ENCODE measurements around the gene CNKSR3. TPM values are rescaled to one million over a fixed set of nuclear protein-coding genes. Genes with fewer than 3 reads are reported as not detected.

Gene CNKSR3
- total RNA-seq, 2 donors from 2014 or later: 13.0 to 14.3 TPM

DNA sequence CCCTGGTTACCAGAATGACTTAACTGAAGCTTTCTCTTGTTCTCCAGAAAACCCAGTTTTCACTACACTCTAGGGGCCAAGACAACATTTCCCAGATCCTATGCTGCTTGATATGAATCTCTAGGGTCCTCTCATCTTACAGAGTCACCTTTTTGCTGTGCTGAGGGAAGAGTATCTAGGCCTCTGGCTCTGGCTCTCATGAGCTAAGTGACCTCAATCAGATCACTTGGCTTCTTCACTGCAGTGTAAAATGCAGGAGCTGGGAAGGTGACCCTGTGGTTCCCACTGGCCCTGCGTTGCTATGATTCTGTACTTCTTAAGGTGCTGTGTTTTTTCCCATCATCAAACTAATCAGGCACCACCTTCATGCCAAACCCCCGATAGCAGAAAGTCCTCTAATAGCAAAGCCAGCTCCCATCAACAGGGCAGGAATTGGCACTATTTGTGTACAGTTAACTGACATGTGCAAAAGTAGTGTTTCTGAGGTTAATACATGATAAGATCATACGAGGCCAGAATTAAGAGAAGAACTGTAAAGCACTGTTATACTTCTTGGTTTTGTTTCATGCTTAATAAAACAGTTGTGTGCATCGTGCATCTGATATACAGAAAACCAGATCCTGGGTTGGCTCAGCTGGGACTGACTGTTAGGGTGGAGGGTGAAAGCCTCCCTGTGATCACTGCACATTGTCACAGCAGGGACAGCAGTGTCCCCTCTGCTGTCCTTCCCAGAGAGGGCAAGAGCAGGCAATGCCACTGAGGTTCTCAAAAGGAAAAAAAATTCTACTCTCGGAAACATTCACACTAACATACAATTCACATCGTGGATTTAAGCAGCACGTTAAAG is 46.7 kb downstream of the CNKSR3 start:
- intact Hi-C loops (cut with DNase I): no loop called here
- DNase-seq (ENCODE audit: low spot score): no peak

DNA sequence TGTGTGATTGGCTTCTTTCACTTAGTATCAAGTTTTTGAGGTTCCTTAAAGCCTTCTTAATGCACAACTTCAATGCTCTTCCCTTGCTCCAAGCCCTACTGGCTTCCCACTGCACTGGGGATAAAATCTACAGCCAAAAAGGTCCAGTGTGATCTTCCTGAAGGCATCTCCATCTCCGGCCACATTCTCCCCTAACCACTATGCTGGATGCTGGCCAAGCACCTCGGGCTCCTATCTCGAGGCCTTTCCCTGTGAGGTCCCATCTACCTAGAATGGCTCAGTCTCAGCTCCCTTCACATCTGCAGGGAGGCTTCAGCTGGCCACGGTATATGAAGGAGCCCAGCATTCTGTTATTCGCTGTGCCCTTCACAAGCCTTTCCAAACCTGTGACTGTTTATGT is 48.1 kb downstream of the CNKSR3 start:
- no peak for DNase-seq (ENCODE audit: low spot score)
- intact Hi-C loops (cut with DNase I): no loop called here

DNA sequence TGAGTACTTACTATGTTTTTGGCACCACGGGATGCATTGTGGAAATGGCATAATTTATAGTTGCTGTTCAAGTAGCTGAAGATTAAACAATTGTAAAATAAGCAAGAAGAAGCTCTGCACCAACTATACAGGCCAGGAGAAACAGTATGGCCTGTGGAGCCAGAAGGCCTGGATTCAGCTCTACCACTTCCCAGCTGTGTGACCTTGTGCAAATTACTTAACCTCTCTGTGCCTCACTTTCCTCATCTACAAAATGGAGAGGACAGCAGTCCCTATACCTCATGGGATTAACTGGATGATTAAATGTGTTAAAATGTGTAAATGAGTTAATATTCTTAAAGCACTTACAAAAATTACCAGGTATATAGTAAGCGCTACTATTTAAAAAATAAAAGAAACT is 49.1 kb downstream of the CNKSR3 start:
- intact Hi-C loops (cut with DNase I): no loop called here
- DNase-seq (ENCODE audit: low spot score): no peak

- DNase-seq (ENCODE audit: low spot score): no peak
- intact Hi-C loops (cut with DNase I): no loop called here
Observed at GRCh38 chr6:154460306-154461071, 50.0 kb downstream of the CNKSR3 start.

DNA sequence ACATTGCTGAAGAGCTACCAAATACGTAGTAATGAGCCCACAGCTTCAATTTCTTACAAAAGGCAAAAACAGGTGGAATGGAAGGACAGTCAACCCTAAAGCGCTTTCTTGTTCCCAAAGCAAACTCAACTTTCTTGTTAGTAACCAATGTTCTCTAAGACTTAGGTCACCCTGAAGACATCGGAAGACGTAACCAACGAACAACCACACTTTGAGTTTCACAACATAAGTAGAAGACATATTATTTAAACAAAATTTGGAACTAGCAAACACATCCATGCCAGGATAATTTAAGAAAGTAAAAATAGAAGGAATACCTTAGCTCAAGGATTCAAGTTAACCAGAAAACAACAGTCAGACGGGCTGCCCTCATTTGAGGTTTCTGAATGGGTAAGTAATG is 51.0 kb downstream of the CNKSR3 start:
- no peak for DNase-seq (ENCODE audit: low spot score)
- intact Hi-C loops (cut with DNase I): no loop called here

GRCh38 chr6:154458565-154459470 is 51.7 kb downstream of the CNKSR3 start:
- intact Hi-C loops (cut with DNase I): no loop called here
- DNase-seq (ENCODE audit: low spot score): no peak

GRCh38 chr6:154457881-154458284 is 52.6 kb downstream of the CNKSR3 start:
- intact Hi-C loops (cut with DNase I): no loop called here
- DNase-seq (ENCODE audit: low spot score): no peak

DNA sequence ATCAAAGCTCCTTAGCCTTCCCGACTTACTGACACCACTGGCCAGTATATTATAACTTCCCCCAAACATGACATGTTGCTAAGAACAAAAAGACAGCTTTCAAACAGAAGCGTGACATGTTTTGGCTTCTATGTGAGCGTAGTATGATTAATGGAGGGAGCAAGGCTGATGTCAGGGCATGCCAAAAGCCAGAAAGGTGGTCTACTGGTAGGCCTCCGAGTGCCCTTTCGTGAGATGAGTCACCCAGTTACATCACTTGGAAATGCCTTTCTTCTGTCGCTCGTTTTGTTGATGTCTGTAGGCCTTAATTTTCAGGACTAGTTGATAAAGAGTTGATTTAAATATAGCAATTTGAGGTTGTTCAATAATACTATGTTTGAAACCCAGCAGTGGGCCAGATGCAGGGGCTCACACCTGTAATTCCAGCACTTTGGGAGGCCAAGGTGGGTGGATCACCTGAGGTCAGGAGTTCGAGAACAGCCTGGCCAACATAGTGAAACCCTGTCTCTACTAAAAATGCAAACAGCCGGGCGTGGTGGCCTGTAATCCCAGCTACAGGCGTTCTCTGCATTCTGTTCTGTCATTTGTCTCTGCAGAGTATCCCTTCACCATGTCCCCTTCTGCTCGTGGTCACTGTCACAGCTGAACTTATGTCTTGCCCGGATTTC is 53.3 kb downstream of the CNKSR3 start:
- no peak for DNase-seq (ENCODE audit: low spot score)
- intact Hi-C loops (cut with DNase I): no loop called here

DNA sequence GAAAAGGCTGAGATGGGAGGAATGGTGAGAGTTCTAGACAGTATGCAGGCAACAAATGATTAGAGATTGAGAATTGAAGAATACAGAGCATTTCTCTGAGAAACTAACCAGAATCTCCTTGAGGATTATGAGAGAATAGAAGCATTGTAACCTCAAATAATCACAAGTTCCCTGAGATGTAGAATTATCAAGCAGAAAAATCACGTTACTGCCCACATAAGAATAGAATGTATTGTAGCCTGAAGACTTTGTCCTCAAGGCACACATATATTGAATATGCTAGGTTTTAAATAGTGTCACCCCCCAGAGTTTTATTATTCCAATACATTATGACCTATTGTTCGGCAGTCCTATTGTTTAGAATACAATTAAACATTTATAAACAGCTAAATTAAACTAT is 57.2 kb downstream of the CNKSR3 start:
- intact Hi-C loops (cut with DNase I): no loop called here

GRCh38 chr6:154450498-154450897 is 60.0 kb downstream of the CNKSR3 start:
- DNase-seq (ENCODE audit: low spot score): no peak
- intact Hi-C loops (cut with DNase I): no loop called here

More for the DNA sequence above, 57.2 kb downstream of the CNKSR3 start:
- no peak for DNase-seq (ENCODE audit: low spot score)

DNA sequence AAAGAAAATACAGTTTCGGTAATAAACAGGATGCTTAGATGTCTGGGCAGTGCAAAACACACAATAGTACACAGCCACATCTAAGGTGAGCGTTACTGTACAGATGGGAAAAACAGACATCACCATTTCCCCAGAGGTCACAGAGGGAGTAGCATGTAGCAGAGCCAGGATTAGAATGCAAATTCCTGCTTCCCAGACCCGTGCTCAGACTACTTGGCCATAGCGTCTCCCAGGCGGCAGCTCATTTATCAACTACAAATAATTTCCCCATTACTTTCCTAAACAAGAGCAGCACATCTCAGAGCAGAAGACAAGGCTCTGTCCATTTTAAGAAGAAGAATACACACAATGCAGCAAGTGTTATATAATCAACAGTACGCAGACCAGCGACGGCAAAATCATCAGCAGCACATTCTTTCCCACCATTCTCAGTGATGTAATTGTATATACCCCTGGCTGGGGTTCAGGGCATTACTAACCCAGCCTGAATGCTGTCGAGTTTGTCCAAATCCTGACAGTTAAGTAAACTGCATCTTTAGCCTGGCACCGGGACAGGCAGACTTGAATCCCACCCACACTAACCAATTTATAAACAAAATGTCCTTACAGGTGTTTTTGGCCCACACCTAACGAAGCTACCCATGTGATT is 61.9 kb downstream of the CNKSR3 start:
- DNase-seq (ENCODE audit: low spot score): no peak
- intact Hi-C loops (cut with DNase I): no loop called here

GRCh38 chr6:154447954-154448353 is 62.5 kb downstream of the CNKSR3 start:
- intact Hi-C loops (cut with DNase I): no loop called here
- no peak for DNase-seq (ENCODE audit: low spot score)

- intact Hi-C loops (cut with DNase I): no loop called here
Observed at GRCh38 chr6:154446984-154447383, 63.5 kb downstream of the CNKSR3 start.

GRCh38 chr6:154445417-154445816 is 65.1 kb downstream of the CNKSR3 start:
- DNase-seq (ENCODE audit: low spot score): no peak
- intact Hi-C loops (cut with DNase I): no loop called here

More at GRCh38 chr6:154446984-154447383, 63.5 kb downstream of the CNKSR3 start:
- DNase-seq (ENCODE audit: low spot score): no peak

DNA sequence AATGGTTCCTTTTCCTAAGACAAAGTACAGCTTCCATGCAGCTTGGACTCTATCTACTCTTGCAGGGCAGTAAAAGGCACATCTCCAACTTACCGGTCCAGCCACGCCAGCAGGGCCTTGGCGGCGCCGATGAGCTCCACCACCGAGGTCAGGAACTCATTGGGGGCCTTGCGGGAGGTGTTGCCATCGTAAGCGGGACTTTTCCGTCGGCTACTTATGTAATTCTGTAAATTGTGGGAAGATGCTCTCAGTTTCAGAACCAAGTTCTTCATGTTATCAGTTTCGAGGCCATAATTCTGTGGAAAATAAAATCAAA is 68.5 kb downstream of the CNKSR3 start:
- no peak for DNase-seq (ENCODE audit: low spot score)
- intact Hi-C loops (cut with DNase I): no loop called here

GRCh38 chr6:154440422-154441043 is 70.0 kb downstream of the CNKSR3 start:
- no peak for DNase-seq (ENCODE audit: low spot score)
- intact Hi-C loops (cut with DNase I): no loop called here

- intact Hi-C loops (cut with DNase I): no loop called here
- DNase-seq (ENCODE audit: low spot score): no peak
Observed at GRCh38 chr6:154440022-154440421, 70.5 kb downstream of the CNKSR3 start.

DNA sequence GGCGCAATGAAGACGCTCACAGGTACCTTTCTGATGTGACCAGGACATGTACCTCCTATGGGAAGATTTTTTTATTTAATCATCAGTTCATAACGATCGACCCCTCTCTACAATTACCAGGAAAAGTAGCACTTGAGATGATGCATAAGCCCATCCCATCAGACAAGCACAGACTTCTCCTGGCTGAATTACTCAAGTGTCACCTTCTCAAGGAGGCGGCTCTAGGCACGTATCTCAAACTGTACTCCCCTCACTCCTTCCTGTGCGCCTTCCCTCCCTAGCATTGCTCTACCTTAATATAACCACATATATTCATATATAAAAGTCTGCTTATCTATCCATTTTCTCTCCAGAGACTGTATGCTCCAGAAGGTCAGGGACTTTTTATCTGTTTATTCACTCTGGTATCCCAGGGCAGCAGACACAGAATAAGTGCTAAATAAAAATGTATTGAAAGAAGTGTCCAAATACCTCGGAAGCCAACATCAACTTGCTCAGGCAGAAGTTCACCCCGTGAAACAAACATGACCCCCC is 71.5 kb downstream of the CNKSR3 start:
- intact Hi-C loops (cut with DNase I): no loop called here
- DNase-seq (ENCODE audit: low spot score): no peak
